Neural cell (in vitro differentiated cells): ENCODE measurements around the gene WDR1.

Experiments
- TAF1 ChIP-seq: IDR thresholded peaks from 2 replicates; pipeline ENCODE4 v1.6.1; 2012; ENCODE audit warnings: low read depth
- TF ChIP-seq, protein P1 (sequence below): fragments of 450-650 bp; IDR thresholded peaks from 2 replicates; pipeline ENCODE4 v1.5.1; 2014; ENCODE audit warnings: antibody characterized with exemption, mild to moderate bottlenecking, moderate library complexity; ENCODE audit not compliant: poor library complexity, severe bottlenecking

DNA sequence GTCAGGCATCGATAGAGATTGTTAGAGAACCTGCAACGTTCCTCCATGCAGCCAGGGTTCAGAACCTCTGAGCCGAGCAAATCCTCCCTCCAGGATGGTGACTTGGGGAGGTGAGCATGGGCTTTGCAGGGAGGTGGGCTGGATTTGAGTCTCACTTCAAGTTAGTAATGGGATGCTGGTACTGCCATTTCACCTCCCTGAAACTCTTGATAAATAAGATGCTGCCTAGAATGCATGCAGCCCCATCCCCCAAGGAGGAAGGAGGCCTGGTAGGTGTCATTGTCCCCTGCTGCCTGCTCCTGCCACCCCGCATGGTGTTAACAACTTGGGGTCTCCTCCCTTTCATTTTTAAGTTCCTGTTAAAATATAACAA, 59.6 kb downstream of the WDR1 start:
- TF ChIP-seq, protein P1, sequence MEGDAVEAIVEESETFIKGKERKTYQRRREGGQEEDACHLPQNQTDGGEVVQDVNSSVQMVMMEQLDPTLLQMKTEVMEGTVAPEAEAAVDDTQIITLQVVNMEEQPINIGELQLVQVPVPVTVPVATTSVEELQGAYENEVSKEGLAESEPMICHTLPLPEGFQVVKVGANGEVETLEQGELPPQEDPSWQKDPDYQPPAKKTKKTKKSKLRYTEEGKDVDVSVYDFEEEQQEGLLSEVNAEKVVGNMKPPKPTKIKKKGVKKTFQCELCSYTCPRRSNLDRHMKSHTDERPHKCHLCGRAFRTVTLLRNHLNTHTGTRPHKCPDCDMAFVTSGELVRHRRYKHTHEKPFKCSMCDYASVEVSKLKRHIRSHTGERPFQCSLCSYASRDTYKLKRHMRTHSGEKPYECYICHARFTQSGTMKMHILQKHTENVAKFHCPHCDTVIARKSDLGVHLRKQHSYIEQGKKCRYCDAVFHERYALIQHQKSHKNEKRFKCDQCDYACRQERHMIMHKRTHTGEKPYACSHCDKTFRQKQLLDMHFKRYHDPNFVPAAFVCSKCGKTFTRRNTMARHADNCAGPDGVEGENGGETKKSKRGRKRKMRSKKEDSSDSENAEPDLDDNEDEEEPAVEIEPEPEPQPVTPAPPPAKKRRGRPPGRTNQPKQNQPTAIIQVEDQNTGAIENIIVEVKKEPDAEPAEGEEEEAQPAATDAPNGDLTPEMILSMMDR: no peak
- TF ChIP-seq TAF1: no peak
